HCT116 (cell line): ENCODE data around the gene GRM2. TPM values are rescaled to one million over a fixed set of nuclear protein-coding genes. Genes with fewer than 3 reads are reported as not detected.

Source experiments
- ATAC-seq: fragments of 200-7000 bp; cut with Tn5 transposase; 2 replicates; pipeline ENCODE4 v1.9.1; 2020; ENCODE audit warnings: mild to moderate bottlenecking, moderate library complexity
- BruUV-seq: library from RNA; stranded (reverse); fragments of 400-500 nt; replicated peaks from 2 replicates; lab custom pipeline; 2021; lab: Mats Ljungman, UMichigan
- CTCF ChIA-PET: fragments of 300-600 bp; sonication (Branson Sonifier 250); formaldehyde crosslinking; loops from one replicate; lab custom pipeline; 2021; ENCODE audit warnings: antibody characterized with exemption; lab: Charles Lee
- POLR2A ChIA-PET: fragments of 300-600, 350-600 bp; sonication (Branson Sonifier 250); formaldehyde crosslinking; loops from one replicate; lab custom pipeline; 2021; ENCODE audit warnings: antibody characterized with exemption; lab: Charles Lee
- RAD21 ChIA-PET, 2 experiments: fragments of 300-600 bp; sonication (Branson Sonifier 250); formaldehyde crosslinking; loops; one replicate each; lab custom pipeline; 2023; ENCODE audit warnings: low total read pairs in 2 of 2; ENCODE audit not compliant: uncharacterized antibody in 2 of 2, unreplicated experiment in 2 of 2, low non-redundant PET in 1 of 2; lab: Charles Lee
- DNase-seq: peaks from one replicate; pipeline ENCODE4 v3.0.0-alpha.2; 2010; ENCODE audit warnings: low read depth, low spot score
- H2AFZ ChIP-seq: fragments of 200-600 bp; shearing (Covaris generic), sonication (generic); 2 replicates; pipeline ENCODE4 v1.6.1; 2017; ENCODE audit warnings: low read depth, mixed run types, mixed read lengths, antibody characterized with exemption, low read length; ENCODE audit not compliant: poor library complexity, severe bottlenecking
- H3K27ac ChIP-seq: 2 replicates; pipeline ENCODE4 v1.5.1; 2012; ENCODE audit warnings: low read depth, low read length
- H3K27me3 ChIP-seq: fragments of 200-600 bp; sonication (generic); 2 replicates; pipeline ENCODE4 v1.6.1; 2016; ENCODE audit warnings: mixed run types, low read length, mixed read lengths; ENCODE audit not compliant: insufficient read depth
- H3K36me3 ChIP-seq, 2 experiments: fragments of 200-500 bp in 1 of 2; fragments of 200-600 bp in 1 of 2; sonication (Bioruptor generic) in 1 of 2; sonication (generic) in 1 of 2; 2 replicates each; pipeline versions ENCODE4 v1.5.1 to v1.6.1; 2014 to 2016; ENCODE audit warnings: low read length in 2 of 2, inconsistent platforms in 1 of 2, mixed read lengths in 1 of 2, mixed run types in 1 of 2; ENCODE audit not compliant: insufficient read depth in 2 of 2, control insufficient read depth in 1 of 2
- H3K4me1 ChIP-seq, 2 experiments: fragments of 200-600 bp in 1 of 2; sonication (generic) in 1 of 2; 2 replicates each; pipeline versions ENCODE4 v1.5.1 to v1.6.1; 2012 to 2017; ENCODE audit warnings: low read length in 2 of 2, inconsistent platforms in 1 of 2, mild to moderate bottlenecking in 1 of 2, mixed read lengths in 1 of 2, mixed run types in 1 of 2, moderate library complexity in 1 of 2; ENCODE audit not compliant: insufficient read depth in 2 of 2, control insufficient read depth in 1 of 2
- H3K4me2 ChIP-seq: fragments of 200-600 bp; sonication (generic); 2 replicates; pipeline ENCODE4 v1.6.1; 2017; ENCODE audit warnings: mixed run types, low read length, mixed read lengths
- H3K4me3 ChIP-seq, 2 experiments: fragments of 200-600 bp in 1 of 2; sonication (generic) in 1 of 2; replicated peaks in 1 of 2; 2 replicates each; pipeline ENCODE4 v1.5.1; 2011 to 2016; ENCODE audit warnings: low read length in 2 of 2, control low read depth in 1 of 2, low read depth in 1 of 2, mild to moderate bottlenecking in 1 of 2, mixed read lengths in 1 of 2, mixed run types in 1 of 2
- H3K79me2 ChIP-seq: fragments of 200-600 bp; sonication (generic); 2 replicates; pipeline ENCODE4 v1.6.1; 2017; ENCODE audit warnings: mild to moderate bottlenecking, mixed run types, low read length, moderate library complexity, mixed read lengths; ENCODE audit not compliant: insufficient read depth
- H3K9ac ChIP-seq: fragments of 200-600 bp; sonication (generic); 2 replicates; pipeline ENCODE4 v1.6.1; 2016; ENCODE audit warnings: low read length, mixed read lengths
- H3K9me2 ChIP-seq: fragments of 200-600 bp; sonication (generic), shearing (Covaris generic); 2 replicates; pipeline ENCODE4 v1.6.1; 2017; ENCODE audit warnings: mixed run types, mild to moderate bottlenecking, moderate library complexity; ENCODE audit not compliant: insufficient read depth
- H3K9me3 ChIP-seq, 2 experiments: fragments of 200-500 bp in 1 of 2; fragments of 200-600 bp in 1 of 2; sonication (Bioruptor generic) in 1 of 2; sonication (generic) in 1 of 2; 2 replicates each; pipeline ENCODE4 v1.6.1; 2014 to 2017; ENCODE audit warnings: low read length in 2 of 2, mixed read lengths in 2 of 2, inconsistent platforms in 1 of 2, low read depth in 1 of 2, mild to moderate bottlenecking in 1 of 2, mixed run types in 1 of 2, moderate library complexity in 1 of 2; ENCODE audit not compliant: control insufficient read depth in 1 of 2, insufficient read depth in 1 of 2
- H4K20me1 ChIP-seq: fragments of 200-600 bp; sonication (generic), shearing (Covaris generic); 2 replicates; pipeline ENCODE4 v1.6.1; 2017; ENCODE audit warnings: mixed run types, mild to moderate bottlenecking, moderate library complexity; ENCODE audit not compliant: insufficient read depth
- CBX3 ChIP-seq: IDR thresholded peaks from 2 replicates; pipeline ENCODE4 v1.6.1; 2012; ENCODE audit warnings: low read depth
- CEBPB ChIP-seq: IDR thresholded peaks from 2 replicates; pipeline ENCODE4 v1.6.1; 2012; ENCODE audit warnings: low read depth
- JUND ChIP-seq: IDR thresholded peaks from 2 replicates; pipeline ENCODE4 v1.6.1; 2012
- POLR2A ChIP-seq: IDR thresholded peaks from 2 replicates; pipeline ENCODE4 v1.7.0; 2011; ENCODE audit warnings: borderline replicate concordance; ENCODE audit not compliant: insufficient read depth, insufficient read length; ENCODE audit errors: extremely low read depth
- POLR2AphosphoS5 ChIP-seq: IDR thresholded peaks from 2 replicates; pipeline ENCODE4 v1.6.1; 2011; ENCODE audit warnings: mild to moderate bottlenecking, low read depth, low read length, moderate library complexity
- RAD21 ChIP-seq: IDR thresholded peaks from 2 replicates; pipeline ENCODE4 v1.6.1; 2012; ENCODE audit warnings: low read depth, mild to moderate bottlenecking
- SRF ChIP-seq: IDR thresholded peaks from 2 replicates; pipeline ENCODE4 v1.6.1; 2012; ENCODE audit warnings: low read depth
- TCF7L2 ChIP-seq: IDR thresholded peaks from 2 replicates; pipeline ENCODE4 v1.7.0; 2011; ENCODE audit warnings: borderline replicate concordance, inconsistent platforms; ENCODE audit not compliant: insufficient read depth, insufficient read length; ENCODE audit errors: extremely low read depth
- ZFX ChIP-seq: fragments of 450-650 bp; IDR thresholded peaks from 2 replicates; pipeline ENCODE4 v1.6.1; 2017
- intact Hi-C: fragments of 100-400 bp; cut with micrococcal nuclease; formaldehyde crosslinking; loops from 2 replicates; pipeline ENCODE4 v1.10.0; 2022
- total RNA-seq: library from RNA; stranded (reverse); gene quantifications from one replicate; pipeline ENCODE4 v1.2.1, GENCODE V29; 2021; ENCODE audit not compliant: unreplicated experiment
- TF ChIP-seq, protein P1 (sequence below), 3 experiments: fragments of 200-600 bp in 1 of 3; sonication (generic) in 1 of 3; IDR thresholded peaks in 2 of 3; conservative IDR thresholded peaks in 1 of 3; 2 replicates each; pipeline ENCODE4 v1.5.1; 2012 to 2017; ENCODE audit warnings: low read depth in 2 of 3, low read length in 2 of 3, antibody characterized with exemption in 1 of 3, borderline replicate concordance in 1 of 3, control low read depth in 1 of 3, mild to moderate bottlenecking in 1 of 3, mixed read lengths in 1 of 3, mixed run types in 1 of 3, moderate library complexity in 1 of 3; ENCODE audit not compliant: insufficient read depth in 1 of 3
- TF ChIP-seq, protein P2 (sequence below): IDR thresholded peaks from 2 replicates; pipeline ENCODE4 v1.6.1; 2012

The GRM2 gene
- total RNA-seq, 1 experiment from 2014 or later, result 0.32 TPM

- peak overlapping the region; percentile 93 for H3K9ac ChIP-seq
- ChIA-PET CTCF (interaction anchor here (0.8 to 5.3 kb wide), 13 partner anchors 9 to 1054 kb away, joined by 3 to 80 read pairs (median 5); partner anchors contain the start of genes DCAF1, PARP3 and RRP9), POLR2A (interaction anchor here (0.8 to 1.8 kb wide), 3 partner anchors 11 to 171 kb away, joined by 3 to 12 read pairs (median 4); partner anchors contain the start of gene DCAF1), RAD21 (interaction anchor here (1.0 to 2.9 kb wide), 6 partner anchors 12 to 170 kb away, joined by 3 to 17 read pairs (median 7); partner anchors contain the start of gene DCAF1 (in 1 of the 2))
- no peaks in the 10 kb centered on the region for H3K9me3 ChIP-seq
- peaks cover 7% of the 10 kb centered on the region; the same call in 1 of the 2 replicates for H3K79me2 ChIP-seq
- H3K27me3 ChIP-seq, result no peaks in the 10 kb centered on the region
- H2AFZ ChIP-seq, result no peak overlapping the region
- ATAC-seq (no peak), DNase-seq (no peak)
- TF ChIP-seq SRF, result no peak
- TF ChIP-seq, protein P1, sequence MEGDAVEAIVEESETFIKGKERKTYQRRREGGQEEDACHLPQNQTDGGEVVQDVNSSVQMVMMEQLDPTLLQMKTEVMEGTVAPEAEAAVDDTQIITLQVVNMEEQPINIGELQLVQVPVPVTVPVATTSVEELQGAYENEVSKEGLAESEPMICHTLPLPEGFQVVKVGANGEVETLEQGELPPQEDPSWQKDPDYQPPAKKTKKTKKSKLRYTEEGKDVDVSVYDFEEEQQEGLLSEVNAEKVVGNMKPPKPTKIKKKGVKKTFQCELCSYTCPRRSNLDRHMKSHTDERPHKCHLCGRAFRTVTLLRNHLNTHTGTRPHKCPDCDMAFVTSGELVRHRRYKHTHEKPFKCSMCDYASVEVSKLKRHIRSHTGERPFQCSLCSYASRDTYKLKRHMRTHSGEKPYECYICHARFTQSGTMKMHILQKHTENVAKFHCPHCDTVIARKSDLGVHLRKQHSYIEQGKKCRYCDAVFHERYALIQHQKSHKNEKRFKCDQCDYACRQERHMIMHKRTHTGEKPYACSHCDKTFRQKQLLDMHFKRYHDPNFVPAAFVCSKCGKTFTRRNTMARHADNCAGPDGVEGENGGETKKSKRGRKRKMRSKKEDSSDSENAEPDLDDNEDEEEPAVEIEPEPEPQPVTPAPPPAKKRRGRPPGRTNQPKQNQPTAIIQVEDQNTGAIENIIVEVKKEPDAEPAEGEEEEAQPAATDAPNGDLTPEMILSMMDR (IDR thresholded peaks at IDR 0.05 in 2 of 3, conservative IDR thresholded peaks at IDR 0.05 in 1 of 3; ENCODE audit: borderline replicate concordance in 1 of 3, insufficient read depth in 1 of 3, low read depth in 2 of 3, low read length in 2 of 3), result no peak
- TF ChIP-seq, protein P2, sequence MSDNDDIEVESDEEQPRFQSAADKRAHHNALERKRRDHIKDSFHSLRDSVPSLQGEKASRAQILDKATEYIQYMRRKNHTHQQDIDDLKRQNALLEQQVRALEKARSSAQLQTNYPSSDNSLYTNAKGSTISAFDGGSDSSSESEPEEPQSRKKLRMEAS, result no peak
- TF ChIP-seq CEBPB, result no peak
- no peak for TF ChIP-seq POLR2A
- no peak for TF ChIP-seq TCF7L2
- no peak for TF ChIP-seq CBX3
- no peak for TF ChIP-seq RAD21
- TF ChIP-seq JUND, result no peak
- no peak for TF ChIP-seq ZFX
- TF ChIP-seq POLR2AphosphoS5, result no peak
- H3K27ac ChIP-seq, result peak overlapping the region; percentile 99
- BruUV-seq, result no TSS peak
- H3K4me2 ChIP-seq, result peak overlapping the region; percentile 95
- peaks cover 17 to 47% of the 10 kb centered on the region in 2 experiments for H3K4me1 ChIP-seq
- H4K20me1 ChIP-seq, result no peaks in the 10 kb centered on the region
- intact Hi-C loops, result loop anchor here (5.0 kb wide), 1 partner anchor 278 kb away; the partner anchor contains the start of gene RBM15B
- H3K4me3 ChIP-seq, result peak overlapping the region; percentile 85 to 92
- no peaks in the 10 kb centered on the region for H3K9me2 ChIP-seq
- H3K36me3 ChIP-seq, result no peaks in the 10 kb centered on the region
Measured at GRCh38 chr3:51670053-51670822, 36.6 kb upstream of the GRM2 start.
